Measurements from ENCODE around the gene MGMT.
A peak's percentile ranks its signal among the peaks of the same experiment; 100 is the strongest.

The MGMT gene

DNA sequence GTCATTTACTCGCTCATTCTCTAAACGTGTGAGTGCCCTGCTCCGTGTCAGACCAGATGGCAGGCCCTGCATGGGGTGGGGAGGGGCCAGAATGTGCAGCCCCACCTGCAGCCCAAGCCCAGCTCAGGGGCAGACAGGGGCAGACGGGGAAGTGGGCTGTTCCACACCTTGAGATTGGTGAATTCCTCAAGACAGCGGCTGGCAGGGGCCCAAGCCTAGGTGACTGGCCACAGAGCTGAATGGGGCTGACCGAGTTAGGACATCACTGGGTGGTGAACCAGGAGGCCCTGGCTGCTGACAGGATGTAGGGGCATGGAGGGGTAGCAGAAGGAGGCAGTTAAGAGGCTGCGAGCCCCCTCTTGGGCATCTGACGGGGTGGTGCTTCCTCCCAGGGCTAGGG, 79.1 kb downstream of the MGMT start:
- no peak for DNase-seq

GRCh38 chr10:129547608-129548007, 80.6 kb downstream of the MGMT start:
- no peak for DNase-seq

GRCh38 chr10:129548600-129548999, 81.6 kb downstream of the MGMT start:
- DNase-seq, result no peak

DNA sequence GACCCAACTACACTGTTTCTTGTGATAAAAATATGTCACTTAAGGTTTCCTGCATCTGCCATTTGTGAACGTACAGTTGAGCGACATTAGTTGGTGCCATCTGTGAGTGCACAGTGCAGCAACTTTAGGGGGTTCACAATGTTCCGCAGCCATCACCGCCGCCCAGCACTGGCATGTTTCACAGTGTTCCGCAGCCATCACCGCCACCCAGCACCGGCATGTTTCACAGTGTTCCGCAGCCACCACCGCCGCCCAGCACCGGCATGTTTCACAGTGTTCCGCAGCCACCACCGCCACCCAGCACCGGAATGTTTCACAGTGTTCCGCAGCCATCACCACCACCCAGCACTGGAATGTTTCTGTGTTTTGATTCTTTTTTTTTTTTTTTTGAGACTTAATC, 83.0 kb downstream of the MGMT start:
- DNase-seq, result no peak

GRCh38 chr10:129550658-129551057, 83.6 kb downstream of the MGMT start:
- no peak for DNase-seq

GRCh38 chr10:129552119-129552518, 85.1 kb downstream of the MGMT start:
- no peak for DNase-seq

GRCh38 chr10:129553928-129554327, 86.9 kb downstream of the MGMT start:
- DNase-seq, result no peak

DNA sequence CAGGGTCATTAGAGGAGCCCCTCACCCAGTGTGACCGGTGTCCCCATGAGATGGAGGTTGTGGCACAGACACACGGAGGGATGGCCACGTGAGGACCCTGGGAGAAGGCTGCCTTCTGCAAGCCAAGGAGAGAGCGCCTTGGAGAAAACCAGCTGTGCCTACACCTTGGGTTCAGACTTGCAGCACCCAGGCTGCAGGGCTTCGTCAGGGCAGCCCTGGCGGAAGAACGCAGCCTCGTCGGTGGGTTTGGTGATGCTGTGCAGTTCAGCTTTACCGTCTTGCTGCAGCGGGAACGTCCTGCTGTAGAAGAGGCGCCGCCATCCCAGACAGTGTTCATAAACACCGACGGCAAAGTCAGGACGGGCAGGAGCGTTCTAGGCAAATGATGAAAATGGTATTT, 89.3 kb downstream of the MGMT start:
- DNase-seq, result no peak

- no peak for DNase-seq
Observed at GRCh38 chr10:129560361-129560760, 93.3 kb downstream of the MGMT start.

DNA sequence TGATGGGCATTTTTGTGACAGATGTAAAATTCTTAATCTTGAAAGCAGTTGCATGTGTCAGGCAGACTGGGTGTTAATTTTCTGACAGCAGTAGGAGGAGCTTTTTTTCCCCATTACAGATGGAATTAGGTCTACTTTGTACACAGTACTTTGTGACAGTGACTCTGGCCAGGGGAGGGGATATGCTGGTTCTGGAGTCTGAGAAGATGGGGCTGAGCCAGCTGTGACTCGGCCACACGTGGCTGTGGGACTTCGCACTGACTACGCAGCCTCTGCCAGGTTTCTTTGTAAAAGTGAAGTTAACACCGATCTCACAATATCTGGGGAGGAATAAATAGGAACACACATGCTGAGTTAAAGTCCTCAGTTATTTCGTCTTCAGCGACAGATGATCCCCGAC, 95.4 kb downstream of the MGMT start:
- no peak for DNase-seq

DNA sequence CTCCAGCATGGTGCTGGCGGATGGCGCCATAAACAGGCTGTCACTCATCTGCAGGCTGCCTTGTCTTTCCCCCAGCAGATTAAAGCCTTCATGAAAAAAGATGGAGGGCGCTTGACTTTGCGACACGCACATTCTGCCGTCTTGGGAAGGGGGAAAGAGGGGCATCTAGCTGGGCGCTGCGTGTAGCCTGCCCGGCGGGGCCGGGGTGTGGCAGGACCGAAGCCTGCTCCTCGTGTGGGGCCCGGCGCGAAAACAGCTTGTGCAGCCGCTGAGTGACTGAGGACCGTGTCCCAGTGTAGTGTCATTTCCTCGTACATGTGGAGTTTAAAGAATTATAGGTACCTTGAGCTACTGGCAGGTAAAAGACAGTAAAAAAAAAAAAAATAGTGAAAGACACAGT, 97.9 kb downstream of the MGMT start:
- no peak for DNase-seq

GRCh38 chr10:129568583-129569344, 101.7 kb downstream of the MGMT start:
- DNase-seq, result no peak

DNA sequence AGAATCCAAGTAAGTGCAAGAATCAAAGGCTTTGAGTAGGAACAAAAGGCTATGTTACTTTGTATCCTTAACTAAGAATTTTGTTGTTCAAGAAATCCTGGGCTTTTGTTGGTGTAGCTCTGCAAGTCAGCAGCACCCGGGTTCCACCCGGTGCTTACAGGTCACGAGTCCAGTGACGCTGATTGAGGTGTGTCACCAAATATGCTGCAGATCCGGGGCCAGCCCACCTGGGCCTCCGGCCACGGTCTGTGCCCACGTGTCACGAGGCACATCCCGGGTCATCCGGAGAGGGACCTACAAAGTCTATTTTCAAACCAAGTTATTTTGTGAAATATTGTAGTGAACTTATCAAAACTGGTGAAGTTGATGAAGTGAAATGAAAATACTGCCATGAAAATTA, 103.1 kb downstream of the MGMT start:
- no peak for DNase-seq

- DNase-seq, result no peak
Observed at GRCh38 chr10:129579228-129579627, 112.2 kb downstream of the MGMT start.

- no peak for DNase-seq
Observed at GRCh38 chr10:129580010-129580409, 113.0 kb downstream of the MGMT start.

DNA sequence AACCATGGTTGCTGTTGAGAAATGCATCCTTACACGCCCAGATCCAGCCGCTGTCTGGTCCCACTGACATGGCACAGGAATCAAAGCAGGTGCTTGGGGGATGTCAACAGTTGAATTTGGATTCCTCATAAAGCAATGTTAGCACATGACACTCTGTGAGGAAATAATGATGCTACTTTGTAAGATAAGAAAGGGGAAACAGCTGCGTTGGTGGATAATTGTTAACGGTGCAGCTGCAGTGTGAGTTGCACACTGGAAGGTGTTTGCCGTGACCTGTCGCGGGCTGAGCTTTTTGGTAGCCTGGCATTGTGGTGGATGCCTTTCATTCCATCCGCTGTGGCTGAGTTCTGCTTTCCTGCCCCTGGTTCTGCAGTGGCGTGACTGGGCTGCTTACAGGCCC, 113.9 kb downstream of the MGMT start:
- DNase-seq, result no peak

GRCh38 chr10:129581827-129582411, 114.9 kb downstream of the MGMT start:
- no peak for DNase-seq

GRCh38 chr10:129583831-129584230, 116.8 kb downstream of the MGMT start:
- no peak for DNase-seq

DNA sequence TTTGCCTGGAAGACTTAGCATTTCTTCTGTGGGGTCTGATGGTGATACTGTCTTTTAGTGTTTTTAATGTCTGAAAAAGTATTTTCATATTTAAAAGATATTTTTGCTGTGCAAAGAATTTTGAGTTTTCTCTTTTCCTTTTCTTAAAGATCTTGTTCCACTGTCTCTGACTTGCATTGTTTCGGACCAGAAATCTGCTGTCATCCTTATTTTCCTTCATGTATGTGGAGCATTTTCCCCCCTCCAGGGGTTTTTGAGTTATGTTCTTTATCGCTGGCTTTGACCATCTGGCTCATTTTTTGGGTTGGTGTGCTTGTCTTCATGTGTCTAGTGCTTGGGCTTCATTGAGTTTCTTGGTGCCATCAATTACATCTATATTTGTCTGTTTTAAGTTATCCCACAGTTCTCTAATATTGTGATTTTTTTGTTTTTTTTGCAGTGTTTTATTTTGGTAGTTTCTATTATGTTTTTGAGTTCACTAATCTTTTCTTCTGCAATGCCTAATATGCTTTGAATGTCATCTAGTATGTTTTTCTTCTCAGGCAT, 119.9 kb downstream of the MGMT start:
- DNase-seq, result no peak

- DNase-seq, result no peak
Observed at GRCh38 chr10:129589546-129589945, 122.5 kb downstream of the MGMT start.

- DNase-seq, result no peak
Observed at GRCh38 chr10:129593953-129594352, 126.9 kb downstream of the MGMT start.

DNA sequence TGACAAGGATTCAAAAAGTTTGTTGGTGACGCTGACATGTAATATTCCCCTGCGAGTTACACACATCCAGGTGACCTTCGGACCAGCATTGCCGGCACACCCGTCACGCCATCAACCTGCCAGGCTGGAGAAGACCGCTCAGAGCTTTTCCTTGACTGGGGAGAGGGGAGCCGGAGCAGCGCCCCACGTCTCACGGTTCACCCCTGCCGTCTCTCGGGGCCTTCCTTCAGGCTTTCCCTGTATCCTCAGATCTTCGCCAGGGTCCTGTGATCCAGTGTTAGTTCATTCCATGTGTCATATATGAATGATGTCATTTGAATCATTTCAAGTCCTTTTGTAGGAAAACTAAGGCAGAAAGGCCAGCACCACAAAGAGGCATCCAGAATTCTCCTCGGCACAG, 127.8 kb downstream of the MGMT start:
- no peak for DNase-seq

DNA sequence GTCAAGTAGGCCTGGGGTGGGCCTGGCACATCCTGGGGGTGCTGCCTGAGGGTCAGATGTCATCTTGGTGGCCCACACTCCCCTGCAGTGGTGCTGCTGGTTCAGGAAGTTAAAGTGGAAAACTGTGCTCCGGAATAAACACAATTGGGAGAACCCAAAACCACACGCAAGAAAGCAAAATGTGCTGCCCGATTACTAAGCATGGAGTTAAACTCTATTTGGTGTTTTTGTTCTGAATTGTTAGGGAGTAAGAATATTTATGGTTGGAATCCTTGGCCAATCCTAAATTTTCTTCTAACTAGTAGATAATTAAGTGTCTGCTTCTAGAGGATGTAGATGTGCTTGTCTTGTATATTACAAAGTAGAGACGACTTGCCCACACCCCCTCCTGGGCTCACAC, 131.4 kb downstream of the MGMT start:
- DNase-seq, result no peak

DNA sequence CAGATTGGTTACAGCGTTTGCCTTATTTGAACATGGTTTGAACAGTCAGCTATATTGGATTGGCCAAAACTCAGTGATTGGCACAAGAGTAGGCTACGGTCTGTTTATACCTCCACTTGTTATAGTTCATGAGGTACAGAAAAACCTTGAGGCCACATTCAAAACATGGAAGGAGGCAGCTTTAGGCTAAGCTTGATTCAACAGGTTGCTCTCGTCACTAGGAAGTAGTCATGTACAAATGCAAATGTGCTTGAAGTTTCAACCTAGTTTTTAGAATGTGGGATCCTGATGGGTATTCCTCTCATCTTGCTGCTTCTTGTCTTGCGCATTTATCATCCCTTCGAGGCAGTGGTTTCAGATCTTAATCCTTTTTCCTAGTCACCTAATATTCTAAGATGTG, 132.1 kb downstream of the MGMT start:
- DNase-seq, result no peak

DNA sequence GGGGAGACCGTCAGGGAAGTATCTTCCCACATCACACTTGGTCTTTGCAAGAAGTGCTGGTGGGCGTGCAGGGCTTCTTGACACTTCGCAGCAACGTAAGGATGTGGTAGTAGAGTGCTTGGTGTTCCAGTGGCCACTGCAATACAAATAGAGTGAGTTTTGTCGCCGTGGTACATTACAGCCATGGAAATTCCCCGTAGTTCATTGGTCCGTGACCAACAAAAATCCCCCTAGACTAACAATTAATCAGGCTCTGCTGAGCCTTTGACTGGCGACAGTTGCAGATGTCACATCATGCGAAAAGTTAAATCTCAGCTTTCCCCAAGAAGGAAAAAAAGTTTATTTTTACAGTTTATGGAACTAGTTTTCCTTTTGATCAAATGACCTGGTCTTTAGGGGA, 134.7 kb downstream of the MGMT start:
- DNase-seq, result peak; percentile 12
